AG04449 (cell line): Measurements from ENCODE around the gene CACNA1H.

Source experiments
- CTCF ChIA-PET: fragments of 350-600 bp; formaldehyde crosslinking; extraction: SDS; loops from one replicate; lab custom pipeline; 2021; ENCODE audit warnings: antibody characterized with exemption; lab: Yijun Ruan, JAX
- POLR2A ChIA-PET: fragments of 400-600, 350-600 bp; formaldehyde crosslinking; extraction: SDS; loops from one replicate; lab custom pipeline; 2020; ENCODE audit warnings: antibody characterized with exemption, inconsistent platforms; lab: Yijun Ruan, JAX
- DNase-seq: peaks from one replicate; pipeline ENCODE4 v3.0.0-alpha.2; 2010; ENCODE audit warnings: low read depth, low spot score
- H3K4me3 ChIP-seq: 2 replicates; pipeline ENCODE4 v1.5.1; 2011; ENCODE audit warnings: low read depth, mild to moderate bottlenecking, control low read depth, low read length
- CTCF ChIP-seq: IDR thresholded peaks from one replicate; pipeline ENCODE4 v1.5.1; 2011; ENCODE audit warnings: mild to moderate bottlenecking, moderate library complexity, low read length, control low read depth, inconsistent platforms; ENCODE audit not compliant: insufficient read depth; ENCODE audit errors: missing control alignments

CACNA1H gene

GRCh38 chr16:1192384-1193073 lies 39.6 kb downstream of the CACNA1H start:
- DNase-seq = no peak
- POLR2A ChIA-PET = no interaction called here
- CTCF ChIA-PET = interaction anchor here (0.6 kb wide), 1 partner anchor 84 kb away, joined by 3 read pairs; no protein-coding TSS in a partner anchor
- no peak for TF ChIP-seq CTCF
- H3K4me3 ChIP-seq = no peak overlapping the region

- no peak for TF ChIP-seq CTCF
- POLR2A ChIA-PET = no interaction called here
- no peak for DNase-seq
- CTCF ChIA-PET = interaction anchor here (0.6 to 1.4 kb wide), 5 partner anchors 32 to 137 kb away, joined by 3 to 4 read pairs (median 3); partner anchors contain the start of gene TPSG1
- no peak overlapping the region for H3K4me3 ChIP-seq
Observed at GRCh38 chr16:1193143-1193824, 40.4 kb downstream of the CACNA1H start.

GRCh38 chr16:1193825-1194581 lies 41.1 kb downstream of the CACNA1H start:
- no peak for TF ChIP-seq CTCF
- no peak overlapping the region for H3K4me3 ChIP-seq
- ChIA-PET CTCF (interaction anchor here (0.6 to 1.4 kb wide), 7 partner anchors 11 to 483 kb away, joined by 3 to 4 read pairs (median 3); partner anchors contain the start of gene TPSG1), POLR2A (no interaction called here)
- no peak for DNase-seq

- CTCF ChIA-PET = interaction anchor here (0.7 to 1.4 kb wide), 5 partner anchors 10 to 484 kb away, joined by 3 to 4 read pairs (median 3); no protein-coding TSS in a partner anchor
- POLR2A ChIA-PET = no interaction called here
- no peak for DNase-seq
Observed at GRCh38 chr16:1194665-1195392, 41.9 kb downstream of the CACNA1H start.

GRCh38 chr16:1195393-1195666 lies 42.4 kb downstream of the CACNA1H start:
- CTCF ChIA-PET = no interaction called here

More at GRCh38 chr16:1194665-1195392, 41.9 kb downstream of the CACNA1H start:
- TF ChIP-seq CTCF = peak; percentile 82
- no peak overlapping the region for H3K4me3 ChIP-seq

More at GRCh38 chr16:1195393-1195666, 42.4 kb downstream of the CACNA1H start:
- POLR2A ChIA-PET = no interaction called here
- no peak for TF ChIP-seq CTCF
- no peak overlapping the region for H3K4me3 ChIP-seq
- no peak for DNase-seq
